ENCODE data around the gene SLC11A1. TPM values are rescaled to one million over a fixed set of nuclear protein-coding genes. Genes with fewer than 3 reads are reported as not detected.

The SLC11A1 gene
- total RNA-seq, 1 experiment from 2014 or later = 0.03 TPM

GRCh38 chr2:218360453-218360852 is 21.6 kb upstream of the SLC11A1 start:
- no peak for DNase-seq
- Histone ChIP-seq H3K27me3 (no peaks in the 10 kb centered on the region), H3K36me3 (no peaks in the 10 kb centered on the region)

GRCh38 chr2:218362606-218363005 is 19.5 kb upstream of the SLC11A1 start:
- no peaks in the 10 kb centered on the region for H3K36me3 ChIP-seq
- no peak for DNase-seq

More at GRCh38 chr2:218360453-218360852, 21.6 kb upstream of the SLC11A1 start:
- H3K9me3 ChIP-seq = no peaks in the 10 kb centered on the region
- H3K4me3 ChIP-seq = no peak overlapping the region

GRCh38 chr2:218363736-218364135 is 18.3 kb upstream of the SLC11A1 start:
- Histone ChIP-seq H3K4me3 (no peak overlapping the region), H3K36me3 (no peaks in the 10 kb centered on the region), H3K27me3 (no peaks in the 10 kb centered on the region), H3K9me3 (no peaks in the 10 kb centered on the region)
- DNase-seq = no peak

More at GRCh38 chr2:218362606-218363005, 19.5 kb upstream of the SLC11A1 start:
- H3K27me3 ChIP-seq = no peaks in the 10 kb centered on the region
- H3K9me3 ChIP-seq = no peaks in the 10 kb centered on the region
- H3K4me3 ChIP-seq = no peak overlapping the region

DNA sequence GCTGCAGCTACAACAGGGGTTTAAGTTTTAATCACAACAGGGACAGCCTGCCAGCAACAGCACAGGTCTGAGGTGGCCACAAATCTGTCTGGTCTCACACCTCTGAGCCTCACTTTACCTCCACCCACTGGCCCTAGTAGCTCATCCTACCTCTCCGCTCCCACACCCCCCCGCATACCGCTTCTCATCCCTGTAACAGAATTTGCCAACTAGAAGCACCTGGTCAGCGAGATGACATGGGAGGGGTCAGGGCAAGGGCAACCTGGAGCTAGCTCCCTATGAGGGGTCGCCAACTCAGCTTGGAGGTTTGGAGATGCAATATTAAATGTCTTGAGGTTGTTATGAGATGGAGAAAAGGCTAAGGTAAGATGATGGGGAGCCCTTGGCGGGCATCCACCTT is 17.9 kb upstream of the SLC11A1 start:
- no peaks in the 10 kb centered on the region for H3K36me3 ChIP-seq
- no peaks in the 10 kb centered on the region for H3K27me3 ChIP-seq
- no peak overlapping the region for H3K4me3 ChIP-seq
- no peaks in the 10 kb centered on the region for H3K9me3 ChIP-seq
- no peak for DNase-seq

GRCh38 chr2:218366621-218367414 is 15.3 kb upstream of the SLC11A1 start:
- DNase-seq = no peak

DNA sequence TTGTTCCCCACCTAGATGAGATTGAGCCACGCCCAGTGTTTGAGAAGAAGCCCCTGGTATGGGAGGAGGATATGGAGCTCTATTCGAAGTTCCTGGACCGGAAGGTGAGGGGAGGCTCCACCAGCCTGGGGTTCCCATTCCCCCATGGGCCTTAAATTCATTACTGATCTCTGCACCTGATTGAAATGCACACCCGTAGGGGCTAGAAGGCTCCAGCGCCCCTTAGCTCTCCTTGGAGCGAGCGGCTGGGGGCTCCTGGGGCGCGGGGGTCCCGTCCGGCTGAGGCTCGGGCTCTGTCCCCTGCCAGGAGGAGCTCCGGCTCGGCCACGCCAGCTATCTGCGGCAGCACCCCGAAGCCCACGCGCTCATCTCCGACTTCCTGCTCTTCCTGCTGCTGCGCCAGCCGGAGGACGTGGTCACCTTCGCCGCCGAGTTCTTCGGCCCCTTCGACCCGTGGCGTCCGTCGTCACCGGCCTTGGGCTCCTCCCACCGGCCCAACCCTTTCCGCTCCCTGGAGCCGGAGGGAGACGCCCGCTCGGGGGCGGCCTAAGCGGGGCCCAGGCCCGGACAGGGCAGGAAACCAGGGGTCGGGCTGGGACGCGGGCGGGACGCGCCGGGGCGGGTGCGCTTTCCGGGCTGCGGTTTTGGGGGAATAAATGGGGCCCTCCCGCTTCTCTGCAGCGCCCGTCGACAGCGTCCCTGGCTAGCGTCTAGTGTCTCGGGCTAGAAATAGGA is 14.5 kb upstream of the SLC11A1 start:
- peak; percentile 80 for DNase-seq
- H3K27me3 ChIP-seq = no peaks in the 10 kb centered on the region
- no peaks in the 10 kb centered on the region for H3K36me3 ChIP-seq

More at GRCh38 chr2:218366621-218367414, 15.3 kb upstream of the SLC11A1 start:
- Histone ChIP-seq H3K36me3 (no peaks in the 10 kb centered on the region), H3K9me3 (no peaks in the 10 kb centered on the region), H3K4me3 (no peak overlapping the region; the same call in 1 of the 2 replicates), H3K27me3 (no peaks in the 10 kb centered on the region)

DNA sequence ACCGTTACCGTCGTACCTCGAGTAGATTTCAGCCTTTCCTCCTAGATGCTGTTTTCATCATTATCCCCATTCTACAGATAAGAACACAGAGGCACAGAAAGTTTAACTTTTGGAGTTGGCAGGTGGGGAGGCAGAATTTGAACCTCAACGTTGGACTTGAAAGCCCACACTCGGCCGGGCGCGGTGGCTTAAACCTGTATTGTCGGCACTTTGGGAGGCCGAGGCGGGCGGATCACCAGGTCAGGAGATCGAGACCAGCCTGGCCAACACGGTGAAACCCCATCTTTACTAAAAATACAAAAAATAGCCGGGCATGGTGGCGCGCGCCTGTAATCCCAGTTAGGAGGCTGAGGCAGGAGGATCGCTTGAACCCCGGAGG is 13.9 kb upstream of the SLC11A1 start:
- no peak for DNase-seq
- Histone ChIP-seq H3K4me3 (peak overlapping the region; percentile 38), H3K27me3 (no peaks in the 10 kb centered on the region), H3K36me3 (no peaks in the 10 kb centered on the region), H3K9me3 (no peaks in the 10 kb centered on the region)

More for the DNA sequence above, 14.5 kb upstream of the SLC11A1 start:
- no peaks in the 10 kb centered on the region for H3K9me3 ChIP-seq
- H3K4me3 ChIP-seq = peak overlapping the region; percentile 38

DNA sequence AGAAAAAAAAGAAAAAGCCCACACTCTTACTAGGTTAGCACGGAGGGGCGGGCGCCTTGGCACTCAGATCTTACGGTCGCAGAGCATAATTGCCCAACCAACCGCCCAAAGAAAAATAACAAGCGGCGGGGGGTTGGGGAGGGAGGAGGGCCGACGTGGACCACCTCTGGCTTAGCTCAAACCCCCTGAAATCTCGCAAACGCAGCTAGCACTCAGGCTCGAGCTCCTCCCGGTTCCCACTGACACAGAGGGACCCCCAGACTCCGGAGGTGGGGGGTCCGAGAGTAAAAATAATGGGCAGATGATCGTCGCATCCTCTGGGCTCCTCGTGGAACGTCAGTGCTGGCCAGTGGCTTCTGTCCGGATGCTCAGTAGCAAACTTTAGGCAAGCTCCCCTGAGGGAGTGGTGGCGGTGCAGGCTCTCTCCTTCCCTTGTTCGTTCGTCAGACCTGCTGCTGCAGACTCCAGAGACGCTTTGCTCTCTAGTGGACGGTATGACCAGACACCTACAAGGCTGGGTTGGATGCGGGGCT is 13.4 kb upstream of the SLC11A1 start:
- no peaks in the 10 kb centered on the region for H3K36me3 ChIP-seq
- no peaks in the 10 kb centered on the region for H3K9me3 ChIP-seq
- DNase-seq = no peak
- H3K27me3 ChIP-seq = no peaks in the 10 kb centered on the region
- H3K4me3 ChIP-seq = no peak overlapping the region

GRCh38 chr2:218369330-218369729 is 12.7 kb upstream of the SLC11A1 start:
- Histone ChIP-seq H3K36me3 (no peaks in the 10 kb centered on the region), H3K9me3 (no peaks in the 10 kb centered on the region), H3K4me3 (no peak overlapping the region), H3K27me3 (no peaks in the 10 kb centered on the region)
- no peak for DNase-seq

- H3K27me3 ChIP-seq = no peaks in the 10 kb centered on the region
- DNase-seq = no peak
- no peaks in the 10 kb centered on the region for H3K36me3 ChIP-seq
- H3K4me3 ChIP-seq = no peak overlapping the region
- H3K9me3 ChIP-seq = no peaks in the 10 kb centered on the region
Observed at GRCh38 chr2:218370410-218371063, 11.5 kb upstream of the SLC11A1 start.

GRCh38 chr2:218371983-218372350 is 10.1 kb upstream of the SLC11A1 start:
- H3K27me3 ChIP-seq = no peaks in the 10 kb centered on the region
- H3K9me3 ChIP-seq = no peaks in the 10 kb centered on the region
- no peaks in the 10 kb centered on the region for H3K36me3 ChIP-seq
- H3K4me3 ChIP-seq = no peak overlapping the region
- no peak for DNase-seq

- no peaks in the 10 kb centered on the region for H3K27me3 ChIP-seq
- no peak for DNase-seq
- H3K9me3 ChIP-seq = no peaks in the 10 kb centered on the region
- H3K36me3 ChIP-seq = no peaks in the 10 kb centered on the region
- no peak overlapping the region for H3K4me3 ChIP-seq
Observed at GRCh38 chr2:218374795-218375194, 7.3 kb upstream of the SLC11A1 start.

GRCh38 chr2:218375212-218375611 is 6.9 kb upstream of the SLC11A1 start:
- peak; percentile 42 for DNase-seq
- no peaks in the 10 kb centered on the region for H3K9me3 ChIP-seq
- H3K27me3 ChIP-seq = no peaks in the 10 kb centered on the region
- H3K36me3 ChIP-seq = no peaks in the 10 kb centered on the region
- H3K4me3 ChIP-seq = no peak overlapping the region

GRCh38 chr2:218378053-218378452 is 4.0 kb upstream of the SLC11A1 start:
- no peak overlapping the region for H3K4me3 ChIP-seq
- no peaks in the 10 kb centered on the region for H3K9me3 ChIP-seq
- no peak for DNase-seq
- H3K36me3 ChIP-seq = no peaks in the 10 kb centered on the region
- H3K27me3 ChIP-seq = no peaks in the 10 kb centered on the region

DNA sequence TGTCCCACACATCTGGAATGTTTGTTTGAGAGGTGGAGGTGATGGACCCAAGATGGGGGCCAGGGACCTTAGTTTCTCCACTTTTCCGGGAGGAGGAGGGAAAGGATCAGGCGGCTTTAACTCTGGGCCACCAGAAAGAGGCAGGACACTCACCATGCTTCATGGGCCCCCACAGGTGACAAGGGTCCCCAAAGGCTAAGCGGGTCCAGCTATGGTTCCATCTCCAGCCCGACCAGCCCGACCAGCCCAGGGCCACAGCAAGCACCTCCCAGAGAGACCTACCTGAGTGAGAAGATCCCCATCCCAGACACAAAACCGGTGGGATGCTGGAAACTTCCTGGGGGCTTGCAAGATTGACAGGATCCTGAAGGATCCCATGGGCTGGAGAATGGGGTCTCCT is 712 bp downstream of the SLC11A1 start:
- no peak overlapping the region for H3K4me3 ChIP-seq
- H3K27me3 ChIP-seq = no peaks in the 10 kb centered on the region
- no peaks in the 10 kb centered on the region for H3K36me3 ChIP-seq
- DNase-seq = no peak
- no peaks in the 10 kb centered on the region for H3K9me3 ChIP-seq

GRCh38 chr2:218383892-218384519 is 1.9 kb downstream of the SLC11A1 start:
- H3K36me3 ChIP-seq = no peaks in the 10 kb centered on the region
- H3K9me3 ChIP-seq = no peaks in the 10 kb centered on the region
- no peak overlapping the region for H3K4me3 ChIP-seq
- DNase-seq = peak; percentile 30
- H3K27me3 ChIP-seq = no peaks in the 10 kb centered on the region

- no peak for DNase-seq
- H3K36me3 ChIP-seq = no peaks in the 10 kb centered on the region
- no peaks in the 10 kb centered on the region for H3K9me3 ChIP-seq
- H3K27me3 ChIP-seq = no peaks in the 10 kb centered on the region
- no peak overlapping the region for H3K4me3 ChIP-seq
Observed at GRCh38 chr2:218384975-218385374, 2.9 kb downstream of the SLC11A1 start.
